Natural killer cell (primary cell): ENCODE data around the gene GIPC1. TPM values are rescaled to one million over a fixed set of nuclear protein-coding genes. Genes with fewer than 3 reads are reported as not detected.

Source experiments
- ATAC-seq, 3 donors: fragments of 150-1000 bp in 2 of 3; fragments of 200-7000 bp in 1 of 3; cut with Tn5 transposase; 1 replicate in 1 of 3; 2 replicates in 2 of 3; pipeline ENCODE4 v1.10.0; 2021; ENCODE audit warnings: mild to moderate bottlenecking in 2 of 3, moderate library complexity in 2 of 3
- DNase-seq, 2 donors: peaks; one replicate each; pipeline versions ENCODE4 v3.0.0 to v3.0.0-alpha.2; 2013 to 2021; ENCODE audit warnings: mixed read lengths in 1 of 2
- H3K27ac ChIP-seq: one replicate; pipeline ENCODE4 v1.5.1; 2013; ENCODE audit warnings: mild to moderate bottlenecking, low read length
- H3K27me3 ChIP-seq: one replicate; pipeline ENCODE4 v1.6.1; 2013; ENCODE audit warnings: low read length; ENCODE audit not compliant: control insufficient read depth, insufficient read depth
- H3K36me3 ChIP-seq: one replicate; pipeline ENCODE4 v1.6.1; 2013; ENCODE audit warnings: low read length; ENCODE audit not compliant: control insufficient read depth, insufficient read depth
- H3K4me1 ChIP-seq: one replicate; pipeline ENCODE4 v1.6.1; 2013; ENCODE audit warnings: low read length; ENCODE audit not compliant: control insufficient read depth, insufficient read depth
- H3K4me3 ChIP-seq: one replicate; pipeline ENCODE4 v1.5.1; 2013; ENCODE audit warnings: low read length
- H3K9me3 ChIP-seq: one replicate; pipeline ENCODE4 v1.6.1; 2013; ENCODE audit warnings: low read length; ENCODE audit not compliant: control insufficient read depth, insufficient read depth
- H3K27ac Mint-ChIP-seq, 2 donors: one replicate each; pipeline ENCODE4 v1.8.0; 2022; ENCODE audit warnings: mild to moderate bottlenecking in 2 of 2, mixed read lengths in 2 of 2, moderate library complexity in 1 of 2
- H3K27me3 Mint-ChIP-seq, 2 donors: one replicate each; pipeline ENCODE4 v1.8.0; 2022; ENCODE audit warnings: low read depth in 2 of 2, mixed read lengths in 2 of 2
- H3K36me3 Mint-ChIP-seq: one replicate; pipeline ENCODE4 v1.8.0; 2022; ENCODE audit warnings: mixed read lengths
- H3K4me1 Mint-ChIP-seq, 2 donors: one replicate each; pipeline ENCODE4 v1.8.0; 2022; ENCODE audit warnings: mixed read lengths in 2 of 2
- H3K4me3 Mint-ChIP-seq: one replicate; pipeline ENCODE4 v1.8.0; 2022; ENCODE audit warnings: mild to moderate bottlenecking, moderate library complexity, mixed read lengths
- H3K9me3 Mint-ChIP-seq, 2 donors: one replicate each; pipeline ENCODE4 v1.8.0; 2022; ENCODE audit warnings: mixed read lengths in 2 of 2
- WGBS: methylation state at CpG from one replicate; pipeline ENCODE4 v1.1.7; 2013; ENCODE audit warnings: missing lambda C conversion rate; ENCODE audit not compliant: insufficient coverage; 5-methylcytosine and 5-hydroxymethylcytosine counted together
- intact Hi-C: fragments of 100-400 bp; cut with micrococcal nuclease; formaldehyde crosslinking; loops from one replicate; pipeline ENCODE4 v1.14.2; 2022
- total RNA-seq, 4 donors: library from RNA; stranded (reverse); fragments of 120-200 nt in 1 of 4; gene quantifications; one replicate each; pipeline versions ENCODE4 v1.2.3 to v1.2.4, GENCODE V29; 2013 to 2022
- TF ChIP-seq, protein P1 (sequence below): fragments of 200-600 bp; IDR thresholded peaks from one replicate; pipeline ENCODE4 v1.8.0; 2022; ENCODE audit warnings: antibody characterized with exemption

GIPC1 gene
- total RNA-seq, 3 donors from 2014 or later (not counting 1 experiment from before 2014, with no cell fraction given), result 25.3 to 34.5 (median 31.4) TPM

DNA sequence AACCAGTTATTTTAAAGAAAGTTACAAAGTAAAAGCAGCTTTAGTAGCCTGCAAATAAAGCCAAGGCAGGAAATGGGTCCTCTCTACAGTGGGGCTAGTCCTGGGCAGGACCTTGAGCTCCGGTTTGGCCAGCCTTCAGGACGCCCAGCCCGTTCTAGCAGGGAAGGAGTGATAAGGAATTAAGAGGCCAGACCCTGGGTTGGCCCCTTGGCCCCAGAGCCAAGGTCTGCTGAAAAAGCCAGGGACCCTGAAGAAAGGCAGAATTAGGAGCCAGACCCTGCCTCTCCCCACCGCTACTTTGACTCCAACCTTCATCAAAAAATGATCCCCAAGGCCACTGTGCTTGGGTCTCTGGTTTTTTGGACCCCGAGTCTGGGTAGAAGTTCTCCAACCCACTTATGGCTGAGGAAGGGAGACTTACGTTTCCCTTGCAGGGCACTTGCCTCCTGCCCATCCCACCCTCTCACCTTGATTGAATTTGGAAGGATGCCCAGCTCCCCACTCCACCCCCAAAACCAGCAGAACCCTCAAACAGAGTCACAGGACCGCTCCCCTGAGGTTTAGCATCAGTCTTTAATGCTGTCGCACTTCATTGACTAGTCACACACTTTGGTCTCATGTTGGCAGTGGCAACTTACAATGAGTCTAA is 18.4 kb upstream of the GIPC1 start:
- Histone ChIP-seq H3K36me3 (peaks cover 34% of the 10 kb centered on the region), H3K4me1 (peaks cover 30% of the 10 kb centered on the region), H3K9me3 (no peaks in the 10 kb centered on the region), H3K4me3 (no peak overlapping the region), H3K27me3 (no peaks in the 10 kb centered on the region), H3K27ac (no peak overlapping the region)
- peak overlapping the region; percentile 71 to 91 for H3K27ac Mint-ChIP-seq
- H3K9me3 Mint-ChIP-seq, result no peaks in the 10 kb centered on the region
- ATAC-seq, result no peak
- peaks cover 8% of the 10 kb centered on the region for H3K36me3 Mint-ChIP-seq
- peak overlapping the region; percentile 95 for H3K4me3 Mint-ChIP-seq
- TF ChIP-seq, protein P1, sequence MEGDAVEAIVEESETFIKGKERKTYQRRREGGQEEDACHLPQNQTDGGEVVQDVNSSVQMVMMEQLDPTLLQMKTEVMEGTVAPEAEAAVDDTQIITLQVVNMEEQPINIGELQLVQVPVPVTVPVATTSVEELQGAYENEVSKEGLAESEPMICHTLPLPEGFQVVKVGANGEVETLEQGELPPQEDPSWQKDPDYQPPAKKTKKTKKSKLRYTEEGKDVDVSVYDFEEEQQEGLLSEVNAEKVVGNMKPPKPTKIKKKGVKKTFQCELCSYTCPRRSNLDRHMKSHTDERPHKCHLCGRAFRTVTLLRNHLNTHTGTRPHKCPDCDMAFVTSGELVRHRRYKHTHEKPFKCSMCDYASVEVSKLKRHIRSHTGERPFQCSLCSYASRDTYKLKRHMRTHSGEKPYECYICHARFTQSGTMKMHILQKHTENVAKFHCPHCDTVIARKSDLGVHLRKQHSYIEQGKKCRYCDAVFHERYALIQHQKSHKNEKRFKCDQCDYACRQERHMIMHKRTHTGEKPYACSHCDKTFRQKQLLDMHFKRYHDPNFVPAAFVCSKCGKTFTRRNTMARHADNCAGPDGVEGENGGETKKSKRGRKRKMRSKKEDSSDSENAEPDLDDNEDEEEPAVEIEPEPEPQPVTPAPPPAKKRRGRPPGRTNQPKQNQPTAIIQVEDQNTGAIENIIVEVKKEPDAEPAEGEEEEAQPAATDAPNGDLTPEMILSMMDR, result no peak
- peaks cover 25 to 38% of the 10 kb centered on the region in 2 donors for H3K4me1 Mint-ChIP-seq
- intact Hi-C loops, result no loop called here
- no peaks in the 10 kb centered on the region for H3K27me3 Mint-ChIP-seq
- DNase-seq, result no peak
- 84% methylated on average over 8 of the region's 8 CpGs for whole genome bisulfite sequencing

DNA sequence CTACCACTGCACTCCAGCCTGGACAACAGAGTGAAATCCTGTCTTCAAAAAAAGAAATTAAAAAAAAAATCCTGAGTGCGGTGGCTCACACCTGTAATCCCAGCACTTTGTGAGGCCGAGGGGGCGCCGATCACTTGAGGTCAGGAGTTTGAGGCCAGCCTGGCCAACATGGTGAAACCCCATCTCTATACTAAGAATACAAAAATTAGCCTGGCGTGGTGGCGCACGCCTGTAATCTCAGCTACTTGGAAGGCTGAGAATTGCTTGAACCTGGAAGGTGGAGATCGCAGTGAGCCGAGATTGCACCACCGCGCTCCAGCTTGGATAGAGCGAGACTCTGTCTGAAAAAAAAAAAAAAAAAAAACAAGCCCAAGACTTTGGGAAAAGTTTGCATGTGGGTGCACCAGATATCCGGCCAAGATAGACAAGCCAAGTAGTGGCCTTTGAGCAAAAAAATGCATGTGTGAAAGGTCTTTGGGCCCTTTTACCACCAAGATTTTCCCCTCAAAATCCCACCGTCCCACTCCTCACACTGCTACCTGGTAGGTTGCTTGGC is 16.6 kb upstream of the GIPC1 start:
- H3K36me3 Mint-ChIP-seq, result peaks cover 8% of the 10 kb centered on the region
- Histone ChIP-seq H3K4me1 (peaks cover 23% of the 10 kb centered on the region), H3K27me3 (no peaks in the 10 kb centered on the region), H3K4me3 (no peak overlapping the region), H3K36me3 (peaks cover 34% of the 10 kb centered on the region), H3K9me3 (no peaks in the 10 kb centered on the region), H3K27ac (no peak overlapping the region)
- DNase-seq, result no peak
- H3K27me3 Mint-ChIP-seq, result no peaks in the 10 kb centered on the region
- peaks cover 24 to 32% of the 10 kb centered on the region in 2 donors for H3K4me1 Mint-ChIP-seq
- ATAC-seq, result no peak
- no peak overlapping the region for H3K4me3 Mint-ChIP-seq
- H3K9me3 Mint-ChIP-seq, result no peaks in the 10 kb centered on the region
- intact Hi-C loops, result no loop called here
- H3K27ac Mint-ChIP-seq, result no peak overlapping the region
- TF ChIP-seq, protein P1, result no peak
- 94% methylated on average over 14 of the region's 14 CpGs for WGBS

DNA sequence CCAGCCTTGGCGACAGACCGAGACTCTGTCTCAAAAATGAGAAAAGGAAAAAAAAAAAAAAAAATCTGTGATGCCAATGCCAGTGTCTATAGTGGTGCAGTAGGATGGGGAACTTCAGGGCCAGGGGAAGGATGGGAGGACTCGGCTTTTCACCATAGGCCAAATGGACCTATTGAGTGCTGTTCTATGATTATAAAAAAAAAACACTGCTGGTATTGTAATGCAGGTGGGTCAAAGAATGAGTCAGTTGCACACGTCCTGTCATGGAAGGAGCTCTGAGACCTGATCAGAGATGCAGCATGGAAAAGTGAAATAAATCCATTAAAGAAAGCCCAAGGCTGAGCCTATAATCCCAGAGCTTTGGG is 15.3 kb upstream of the GIPC1 start:
- Mint-ChIP-seq H3K27ac (peak overlapping the region in 1 of 2 donors; percentile 27), H3K36me3 (peaks cover 8% of the 10 kb centered on the region), H3K4me3 (peak overlapping the region; percentile 4), H3K4me1 (peaks cover 12 to 26% of the 10 kb centered on the region in 2 donors), H3K9me3 (no peaks in the 10 kb centered on the region), H3K27me3 (no peaks in the 10 kb centered on the region)
- Histone ChIP-seq H3K27me3 (no peaks in the 10 kb centered on the region), H3K27ac (no peak overlapping the region), H3K9me3 (no peaks in the 10 kb centered on the region), H3K4me3 (no peak overlapping the region), H3K4me1 (peaks cover 23% of the 10 kb centered on the region), H3K36me3 (peaks cover 27% of the 10 kb centered on the region)
- no peak for DNase-seq
- TF ChIP-seq, protein P1, result no peak
- intact Hi-C loops, result no loop called here
- WGBS, result 91% methylated on average over 4 of the region's 4 CpGs
- no peak for ATAC-seq
